T-helper 2 cell treated with Interferon-gamma antibody and Interleukin-4, amounts not matched to agents 5 μg/mL and 100 μg/mL, for 36 hours (primary cell): Measurements from ENCODE around the gene ETS1.

Experiments
- DNase-seq: peaks from one replicate; pipeline ENCODE4 v3.0.0; 2021; ENCODE audit warnings: low spot score
- H3K27ac Mint-ChIP-seq: one replicate; pipeline ENCODE4 v1.8.0; 2021; ENCODE audit warnings: mild to moderate bottlenecking, mixed read lengths
- H3K27me3 Mint-ChIP-seq: one replicate; pipeline ENCODE4 v1.8.0; 2021; ENCODE audit warnings: low read depth, mixed read lengths
- H3K36me3 Mint-ChIP-seq: one replicate; pipeline ENCODE4 v1.8.0; 2021; ENCODE audit warnings: low read depth, mixed read lengths
- H3K4me1 Mint-ChIP-seq: one replicate; pipeline ENCODE4 v1.8.0; 2021; ENCODE audit warnings: low read depth, mixed read lengths
- H3K4me3 Mint-ChIP-seq: one replicate; pipeline ENCODE4 v1.8.0; 2022; ENCODE audit warnings: mild to moderate bottlenecking, moderate library complexity, mixed read lengths
- H3K9me3 Mint-ChIP-seq: one replicate; pipeline ENCODE4 v1.8.0; 2021; ENCODE audit warnings: mixed read lengths

Gene ETS1

GRCh38 chr11:128546916-128547315 lies 40.4 kb downstream of the ETS1 start:
- peaks cover 2% of the 10 kb centered on the region for H3K36me3 Mint-ChIP-seq
- no peaks in the 10 kb centered on the region for H3K9me3 Mint-ChIP-seq
- peaks cover 45% of the 10 kb centered on the region for H3K4me1 Mint-ChIP-seq
- no peak for DNase-seq
- no peak overlapping the region for H3K27ac Mint-ChIP-seq
- H3K4me3 Mint-ChIP-seq = no peak overlapping the region
- peaks cover 16% of the 10 kb centered on the region for H3K27me3 Mint-ChIP-seq

DNA sequence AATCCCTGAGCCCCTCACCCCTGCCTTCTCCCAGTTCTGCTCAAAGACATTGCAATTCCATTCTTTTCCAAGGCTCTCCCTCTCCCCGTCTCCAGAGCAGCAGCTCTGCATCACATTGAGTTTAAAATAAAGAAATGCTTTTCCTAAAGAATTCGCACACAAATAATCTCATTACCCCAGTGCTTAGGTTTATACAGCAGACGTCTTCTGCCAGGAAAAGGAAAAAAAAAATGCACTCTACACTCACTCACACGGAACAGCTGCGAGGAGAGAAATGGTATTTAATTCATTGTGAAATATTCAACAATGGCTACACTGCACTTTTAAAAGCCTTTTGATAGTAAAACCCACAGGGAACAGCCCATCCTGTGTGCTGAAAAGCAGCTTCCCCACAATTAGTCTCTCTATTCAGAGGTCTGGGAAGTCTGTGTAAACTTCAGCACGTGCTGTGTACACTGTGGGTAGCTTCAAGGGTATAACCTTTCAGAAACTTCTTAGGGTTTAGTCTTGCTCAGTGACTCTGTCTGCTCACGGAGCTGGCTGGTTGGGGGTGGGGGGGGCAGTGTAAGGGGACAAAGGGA lies 42.8 kb downstream of the ETS1 start:
- no peak for DNase-seq
- H3K36me3 Mint-ChIP-seq = peaks cover 2% of the 10 kb centered on the region
- peaks cover 19% of the 10 kb centered on the region for H3K27me3 Mint-ChIP-seq
- H3K4me3 Mint-ChIP-seq = peak overlapping the region; percentile 31
- peaks cover 26% of the 10 kb centered on the region for H3K4me1 Mint-ChIP-seq
- no peak overlapping the region for H3K27ac Mint-ChIP-seq
- H3K9me3 Mint-ChIP-seq = no peaks in the 10 kb centered on the region

GRCh38 chr11:128540469-128540868 lies 46.9 kb downstream of the ETS1 start:
- Mint-ChIP-seq H3K27ac (no peak overlapping the region), H3K4me3 (no peak overlapping the region), H3K27me3 (peaks cover 12% of the 10 kb centered on the region), H3K36me3 (peaks cover 2% of the 10 kb centered on the region), H3K4me1 (peaks cover 11% of the 10 kb centered on the region), H3K9me3 (no peaks in the 10 kb centered on the region)
- no peak for DNase-seq

DNA sequence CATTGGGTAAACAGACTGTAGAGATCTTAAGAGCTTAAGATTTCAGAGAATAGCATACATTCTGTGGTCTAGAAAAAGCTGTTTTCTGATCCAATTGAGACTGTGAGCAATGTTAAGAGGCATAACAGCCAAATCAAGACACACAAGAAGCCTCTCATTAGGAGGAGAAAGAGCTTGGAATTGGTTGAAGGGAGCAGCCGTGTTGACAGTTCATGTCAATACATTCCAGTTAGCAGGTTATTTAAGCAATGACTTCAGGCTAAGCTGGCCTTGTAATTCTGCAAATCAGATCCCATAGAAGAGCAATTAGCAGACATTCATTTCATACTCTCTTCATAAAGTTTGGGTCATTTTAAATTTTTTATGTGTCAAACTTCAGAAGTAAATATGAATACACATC lies 50.9 kb downstream of the ETS1 start:
- peaks cover 3% of the 10 kb centered on the region for H3K9me3 Mint-ChIP-seq
- H3K4me3 Mint-ChIP-seq = no peak overlapping the region
- no peak for DNase-seq
- no peak overlapping the region for H3K27ac Mint-ChIP-seq
- H3K36me3 Mint-ChIP-seq = no peaks in the 10 kb centered on the region
- peaks cover 19% of the 10 kb centered on the region for H3K4me1 Mint-ChIP-seq
- H3K27me3 Mint-ChIP-seq = peaks cover 3% of the 10 kb centered on the region

DNA sequence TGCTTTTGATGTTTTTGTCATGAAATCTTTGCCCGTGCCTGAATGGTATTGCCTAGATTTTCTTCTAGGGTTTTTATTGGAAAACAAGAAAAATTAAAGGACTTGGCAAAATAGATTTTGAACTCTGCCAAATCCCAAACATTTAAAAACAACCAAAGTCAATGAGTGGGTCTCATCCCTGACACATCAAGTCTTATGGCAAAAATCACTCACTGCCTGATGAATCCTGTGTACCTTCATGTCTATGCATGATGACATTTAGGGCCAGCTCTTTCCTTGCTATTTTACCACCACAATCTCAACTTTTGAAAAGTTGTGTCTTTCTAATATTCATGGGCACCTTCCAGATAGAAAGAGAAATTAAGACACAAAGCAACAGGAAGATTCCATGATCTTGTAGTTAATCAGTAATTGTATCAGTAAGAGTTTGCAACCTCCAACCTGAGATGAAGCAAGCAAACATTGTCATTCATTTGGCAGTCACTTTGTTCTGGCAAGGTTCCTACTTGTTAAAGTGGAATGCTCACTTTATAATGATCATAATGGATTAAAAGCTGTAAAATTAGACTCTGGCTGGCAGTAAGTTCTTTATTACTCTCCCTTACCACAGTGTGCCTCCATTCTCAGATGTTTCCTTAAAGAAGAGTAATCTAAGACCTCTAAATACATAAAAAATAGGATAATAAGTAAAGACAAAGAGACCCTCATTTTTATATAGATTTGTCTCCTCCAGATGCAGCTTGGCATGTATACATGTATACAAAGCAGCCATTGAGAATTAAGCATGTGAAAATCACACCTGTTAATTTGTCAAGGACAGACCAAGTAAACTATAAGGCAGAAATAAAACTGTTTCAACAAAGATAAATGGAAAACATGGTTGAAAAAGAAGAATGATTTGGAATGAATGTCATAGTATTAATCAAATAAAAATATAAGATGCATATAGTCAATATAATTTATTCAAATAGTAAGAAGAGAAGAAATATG lies 51.6 kb downstream of the ETS1 start:
- Mint-ChIP-seq H3K27ac (no peak overlapping the region), H3K4me1 (peaks cover 19% of the 10 kb centered on the region), H3K36me3 (no peaks in the 10 kb centered on the region), H3K4me3 (no peak overlapping the region), H3K9me3 (peaks cover 3% of the 10 kb centered on the region), H3K27me3 (peaks cover 3% of the 10 kb centered on the region)
- no peak for DNase-seq

DNA sequence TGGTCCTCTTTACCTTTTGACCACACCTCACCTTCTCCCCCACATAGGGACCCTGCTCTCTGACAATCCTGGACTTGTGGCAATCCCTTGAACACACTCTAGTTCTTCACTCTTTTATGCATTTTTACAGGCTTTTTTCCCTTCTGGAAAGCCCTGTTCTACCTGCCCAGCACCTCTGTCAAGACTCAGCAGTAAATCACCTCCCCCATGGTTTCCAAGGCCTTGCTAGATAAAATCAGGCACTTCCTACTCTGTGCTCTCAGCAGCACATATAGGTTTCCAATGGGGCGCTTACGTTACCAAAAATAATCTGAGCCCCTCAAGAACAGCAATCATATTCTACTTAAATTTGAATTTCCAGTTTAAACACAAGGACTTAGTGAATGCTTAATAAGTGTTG lies 53.9 kb downstream of the ETS1 start:
- peaks cover 3% of the 10 kb centered on the region for H3K9me3 Mint-ChIP-seq
- H3K36me3 Mint-ChIP-seq = no peaks in the 10 kb centered on the region
- H3K4me3 Mint-ChIP-seq = no peak overlapping the region
- no peak overlapping the region for H3K27ac Mint-ChIP-seq
- no peaks in the 10 kb centered on the region for H3K27me3 Mint-ChIP-seq
- DNase-seq = no peak
- peaks cover 25% of the 10 kb centered on the region for H3K4me1 Mint-ChIP-seq

DNA sequence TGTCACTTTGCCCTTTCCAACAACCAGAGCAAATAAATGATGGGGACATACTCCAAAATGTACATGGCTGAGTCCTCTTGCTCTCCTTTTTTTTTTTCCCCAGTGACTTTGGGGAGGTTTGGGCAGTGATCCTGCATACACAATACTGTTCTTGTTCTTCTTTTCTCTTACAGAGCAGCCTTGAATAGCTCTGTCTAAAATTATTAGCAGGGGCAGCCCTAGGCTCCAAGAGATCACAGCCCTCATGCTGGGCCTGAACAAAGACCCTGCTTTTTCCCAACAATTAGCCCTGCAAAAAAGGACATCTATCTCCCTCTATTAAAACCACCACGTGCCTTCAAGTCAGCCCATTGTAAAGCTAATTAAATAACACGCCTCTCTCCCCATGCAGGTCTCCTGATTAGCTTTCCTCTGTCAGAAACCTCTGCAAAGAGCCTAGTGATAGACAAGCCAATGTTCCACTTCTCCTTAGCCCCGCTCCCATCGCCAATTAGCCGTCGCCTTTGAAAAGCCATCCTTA lies 54.7 kb downstream of the ETS1 start:
- Mint-ChIP-seq H3K27ac (no peak overlapping the region), H3K4me3 (no peak overlapping the region), H3K9me3 (peaks cover 3% of the 10 kb centered on the region), H3K27me3 (no peaks in the 10 kb centered on the region), H3K4me1 (peaks cover 34% of the 10 kb centered on the region), H3K36me3 (no peaks in the 10 kb centered on the region)
- no peak for DNase-seq

DNA sequence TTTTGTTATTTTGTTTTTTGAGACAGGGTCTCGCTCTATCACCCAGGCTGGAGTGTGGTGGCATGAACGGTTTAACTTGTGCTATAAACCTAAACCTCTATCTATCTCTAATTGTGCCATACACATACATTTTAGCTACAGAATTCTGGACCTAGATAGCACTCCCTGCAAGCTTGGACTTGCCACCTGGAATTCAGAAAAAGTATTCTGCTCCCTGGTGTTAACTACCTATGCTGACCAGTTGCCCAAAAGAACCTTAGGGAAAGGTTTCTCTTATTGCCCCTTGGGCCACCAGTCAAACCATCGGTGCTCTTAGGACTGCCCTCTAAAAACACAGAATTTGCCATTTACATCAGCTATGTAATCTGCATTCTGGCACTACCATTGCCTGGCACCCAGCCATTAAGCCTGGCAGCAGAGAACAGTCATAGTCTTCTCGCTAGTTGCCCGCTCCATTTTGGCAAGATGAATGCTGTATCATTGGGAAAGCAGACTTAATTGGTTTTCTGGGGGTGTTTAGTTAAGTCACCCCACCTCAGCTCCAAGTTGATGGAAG lies 55.3 kb downstream of the ETS1 start:
- no peak overlapping the region for H3K4me3 Mint-ChIP-seq
- DNase-seq = no peak
- peaks cover 39% of the 10 kb centered on the region for H3K4me1 Mint-ChIP-seq
- H3K27ac Mint-ChIP-seq = no peak overlapping the region
- no peaks in the 10 kb centered on the region for H3K27me3 Mint-ChIP-seq
- H3K9me3 Mint-ChIP-seq = peaks cover 3% of the 10 kb centered on the region
- no peaks in the 10 kb centered on the region for H3K36me3 Mint-ChIP-seq

DNA sequence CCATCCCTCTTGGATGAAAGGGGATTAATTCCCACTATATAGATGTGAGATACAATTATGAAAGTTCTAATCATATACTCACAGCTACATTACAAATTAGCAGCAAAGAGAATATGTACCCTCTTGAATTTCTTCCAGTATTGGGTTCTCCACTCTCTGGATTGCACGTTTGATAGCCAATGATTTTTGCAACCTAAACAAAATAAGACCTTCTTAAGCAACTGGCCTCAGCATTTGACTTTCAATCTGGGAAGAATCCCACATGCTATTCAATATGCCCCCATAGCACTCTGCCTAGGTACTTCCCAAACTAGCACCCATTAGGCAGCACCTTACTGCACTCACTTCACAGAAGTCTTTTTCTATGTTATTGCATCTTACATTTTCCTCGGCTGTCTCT lies 55.8 kb downstream of the ETS1 start:
- Mint-ChIP-seq H3K4me1 (peaks cover 44% of the 10 kb centered on the region), H3K27me3 (no peaks in the 10 kb centered on the region), H3K36me3 (no peaks in the 10 kb centered on the region), H3K27ac (no peak overlapping the region), H3K4me3 (no peak overlapping the region), H3K9me3 (peaks cover 3% of the 10 kb centered on the region)
- no peak for DNase-seq

- H3K27ac Mint-ChIP-seq = no peak overlapping the region
Observed at GRCh38 chr11:128530118-128531074, 57.0 kb downstream of the ETS1 start.

DNA sequence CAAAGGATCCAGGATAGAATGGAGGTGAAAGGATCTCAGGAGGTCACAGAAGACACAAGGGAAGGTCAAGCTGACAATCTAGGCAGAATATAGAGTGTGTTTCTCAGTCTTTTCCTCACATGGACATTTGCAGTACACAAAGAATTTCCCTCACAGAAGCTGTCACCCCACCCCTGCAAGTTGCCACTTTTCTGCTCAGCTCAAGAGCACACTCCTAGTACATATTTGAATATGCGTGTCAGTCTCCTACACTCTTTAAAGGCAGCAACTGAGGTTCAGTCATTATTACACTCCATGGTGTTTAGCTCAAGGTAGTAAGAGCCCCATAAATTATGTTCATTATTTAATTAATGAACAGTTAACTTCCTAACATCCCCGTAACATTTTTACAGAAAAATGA lies 59.1 kb downstream of the ETS1 start:
- Mint-ChIP-seq H3K36me3 (no peaks in the 10 kb centered on the region), H3K9me3 (no peaks in the 10 kb centered on the region), H3K4me1 (peaks cover 55% of the 10 kb centered on the region), H3K27me3 (no peaks in the 10 kb centered on the region), H3K27ac (no peak overlapping the region), H3K4me3 (no peak overlapping the region)
- no peak for DNase-seq

More at GRCh38 chr11:128530118-128531074, 57.0 kb downstream of the ETS1 start:
- H3K36me3 Mint-ChIP-seq = no peaks in the 10 kb centered on the region
- no peak for DNase-seq
- peaks cover 3% of the 10 kb centered on the region for H3K9me3 Mint-ChIP-seq
- H3K4me1 Mint-ChIP-seq = peaks cover 52% of the 10 kb centered on the region
- no peaks in the 10 kb centered on the region for H3K27me3 Mint-ChIP-seq
- no peak overlapping the region for H3K4me3 Mint-ChIP-seq

DNA sequence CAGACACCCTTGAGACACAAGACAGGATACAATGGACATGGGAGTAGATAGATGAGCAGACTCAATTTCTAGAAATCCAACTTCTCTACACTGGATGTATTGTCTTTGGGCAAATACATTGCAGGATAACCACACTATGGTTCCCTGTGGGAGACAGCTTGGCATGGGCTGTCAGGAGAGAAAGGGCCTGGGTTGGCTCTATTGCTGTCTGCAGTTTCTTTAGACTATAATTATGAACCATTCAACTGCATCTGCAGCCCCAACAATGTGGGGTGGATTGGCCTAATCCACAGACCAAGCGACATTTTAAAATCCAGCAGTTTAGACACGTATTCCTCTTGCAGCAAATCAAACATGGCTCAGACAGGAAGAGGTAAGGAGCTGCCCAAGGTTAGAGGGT lies 60.3 kb downstream of the ETS1 start:
- Mint-ChIP-seq H3K27me3 (no peaks in the 10 kb centered on the region), H3K27ac (peak overlapping the region; percentile 94), H3K9me3 (no peaks in the 10 kb centered on the region), H3K36me3 (no peaks in the 10 kb centered on the region), H3K4me3 (peak overlapping the region; percentile 86), H3K4me1 (peaks cover 59% of the 10 kb centered on the region)
- DNase-seq = no peak
